Fibroblast of mammary gland (primary cell): ENCODE results near the gene INPP5A.
"Not testable (repeated sequence)": the region's sequence is repeated elsewhere in the genome, so short reads cannot be mapped to it uniquely, and the experiment has no call there.

ENCODE experiments used
- DNase-seq: peaks from one replicate; pipeline ENCODE4 v3.0.0-alpha.2; 2010; ENCODE audit warnings: low read depth
- H3K4me3 ChIP-seq: 2 replicates; pipeline ENCODE4 v1.5.1; 2011; ENCODE audit warnings: low read depth, mild to moderate bottlenecking, low read length, moderate library complexity; ENCODE audit not compliant: control insufficient read depth
- CTCF ChIP-seq: conservative IDR thresholded peaks from 2 replicates; pipeline ENCODE4 v1.5.1; 2011; ENCODE audit warnings: low read depth, low read length, inconsistent platforms; ENCODE audit not compliant: control insufficient read depth, insufficient read depth

INPP5A gene

GRCh38 chr10:132504501-132505272, 32.9 kb upstream of the INPP5A start:
- no peak for DNase-seq
- no peak for TF ChIP-seq CTCF

GRCh38 chr10:132505546-132505945, 32.0 kb upstream of the INPP5A start:
- not testable (repeated sequence) for DNase-seq, H3K4me3 ChIP-seq

More at GRCh38 chr10:132504501-132505272, 32.9 kb upstream of the INPP5A start:
- no peak overlapping the region for H3K4me3 ChIP-seq

- peak; percentile 79 for DNase-seq
- TF ChIP-seq CTCF, result no peak
- no peak overlapping the region for H3K4me3 ChIP-seq
These were observed 30.7 kb upstream of the INPP5A start for GRCh38 chr10:132506711-132507408.

- DNase-seq, result no peak
- no peak overlapping the region for H3K4me3 ChIP-seq
- no peak for TF ChIP-seq CTCF
These were observed 30.1 kb upstream of the INPP5A start for GRCh38 chr10:132507409-132507955.

- H3K4me3 ChIP-seq, result no peak overlapping the region
- DNase-seq, result no peak
- TF ChIP-seq CTCF, result no peak
These were observed 29.6 kb upstream of the INPP5A start for GRCh38 chr10:132507956-132508490.

GRCh38 chr10:132508581-132509443, 28.8 kb upstream of the INPP5A start:
- no peak overlapping the region for H3K4me3 ChIP-seq
- no peak for TF ChIP-seq CTCF
- no peak for DNase-seq
